Stimulated activated CD4-positive, alpha-beta T cell treated with anti-CD3 and anti-CD28 coated beads, TNF-alpha, amount 100 ng/mL, for 4 hours (primary cell): Measurements from ENCODE around the gene KRTAP10-10.
"Not testable (repeated sequence)": the region's sequence is repeated elsewhere in the genome, so short reads cannot be mapped to it uniquely, and the experiment has no call there.

Experiments used
- DNase-seq, 3 experiments: peaks; one replicate each; pipeline ENCODE4 v3.0.0-alpha.2; 2020; ENCODE audit warnings: low read depth in 3 of 3

The KRTAP10-10 gene

DNA sequence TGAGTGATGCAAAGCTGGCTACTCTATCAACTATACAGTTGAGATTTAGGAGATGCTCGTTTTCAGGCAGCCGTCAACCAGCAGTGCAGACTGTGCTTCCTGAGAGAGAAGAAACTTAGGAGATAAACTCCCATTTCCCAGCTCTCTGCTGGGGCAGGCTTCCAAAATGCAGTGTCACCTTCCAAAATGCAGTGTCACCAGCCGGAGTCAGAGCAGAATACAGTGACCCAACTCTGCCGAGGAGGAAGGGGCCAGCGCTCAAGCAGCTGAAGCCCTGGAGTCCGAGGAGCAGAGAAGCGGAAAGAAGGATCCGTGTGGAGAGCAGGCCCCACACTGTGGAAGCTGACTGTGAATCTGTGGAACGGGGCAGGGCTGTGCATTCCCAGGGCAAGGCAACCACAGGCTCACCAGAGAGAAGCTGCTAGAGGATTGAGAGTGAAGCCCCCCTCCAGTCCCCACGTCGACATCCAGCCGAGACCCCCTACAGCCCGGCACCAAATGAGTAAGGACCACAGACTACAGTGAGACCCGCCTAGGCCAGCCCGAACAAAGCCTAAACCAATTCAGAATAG is 45.5 kb downstream of the KRTAP10-10 start:
- DNase-seq: no peak

DNA sequence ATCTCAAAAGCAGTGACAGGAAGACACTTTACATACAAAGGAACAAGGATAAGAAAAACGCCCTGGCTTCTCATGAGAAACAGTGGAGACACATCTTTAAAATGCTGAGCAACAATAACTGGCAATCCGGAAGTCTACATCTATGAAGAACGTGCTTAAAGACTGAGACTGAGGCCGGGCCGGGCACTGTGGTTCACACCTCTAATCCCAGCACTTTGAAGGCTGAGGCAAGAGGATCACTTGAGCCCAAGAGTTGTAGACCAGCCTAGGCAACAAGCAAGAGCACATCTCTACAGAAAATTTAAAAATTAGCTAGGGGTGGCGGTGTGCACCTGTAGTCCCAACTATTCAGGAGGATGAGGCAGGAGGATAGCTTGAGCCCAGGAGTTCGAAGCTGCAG is 46.9 kb downstream of the KRTAP10-10 start:
- DNase-seq: no peak

DNA sequence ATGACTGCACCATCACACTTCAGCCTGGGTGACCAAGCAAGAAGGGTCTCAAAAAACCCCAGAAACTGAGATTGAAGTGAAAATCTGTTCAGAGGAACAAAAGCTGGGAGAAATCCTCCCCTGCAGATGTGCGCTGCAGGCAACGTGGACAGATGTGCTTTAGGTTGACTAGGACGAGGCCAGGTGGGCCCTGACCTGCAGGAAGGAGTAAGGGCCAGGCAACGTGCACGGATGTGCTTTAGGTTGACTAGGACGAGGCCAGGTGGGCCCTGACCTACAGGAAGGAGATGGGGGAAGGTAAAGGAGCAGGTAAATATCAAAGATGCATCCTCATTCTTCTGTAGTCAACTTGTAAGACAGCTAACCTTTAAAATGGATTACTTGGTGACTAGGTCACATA is 47.3 kb downstream of the KRTAP10-10 start:
- DNase-seq: no peak

DNA sequence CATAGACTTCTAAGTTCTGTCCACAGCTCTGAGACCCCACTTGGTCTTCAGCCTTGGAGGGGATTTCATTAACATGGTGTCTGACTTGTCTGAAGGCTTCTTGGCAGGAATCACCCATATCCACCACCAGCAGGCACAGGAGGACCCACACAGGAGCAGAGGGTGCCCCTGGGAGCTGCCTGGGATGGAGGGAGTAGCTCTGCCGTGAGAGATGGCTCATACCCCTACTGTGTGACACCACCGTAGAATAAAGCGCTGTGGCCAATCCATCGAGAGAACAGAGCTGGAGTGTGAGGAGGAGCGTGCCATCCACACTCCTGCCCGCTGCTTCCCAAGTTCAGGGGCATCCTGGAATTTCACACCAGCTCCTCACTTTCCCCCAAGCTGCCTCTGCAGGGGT is 47.9 kb downstream of the KRTAP10-10 start:
- not testable (repeated sequence) for DNase-seq

DNA sequence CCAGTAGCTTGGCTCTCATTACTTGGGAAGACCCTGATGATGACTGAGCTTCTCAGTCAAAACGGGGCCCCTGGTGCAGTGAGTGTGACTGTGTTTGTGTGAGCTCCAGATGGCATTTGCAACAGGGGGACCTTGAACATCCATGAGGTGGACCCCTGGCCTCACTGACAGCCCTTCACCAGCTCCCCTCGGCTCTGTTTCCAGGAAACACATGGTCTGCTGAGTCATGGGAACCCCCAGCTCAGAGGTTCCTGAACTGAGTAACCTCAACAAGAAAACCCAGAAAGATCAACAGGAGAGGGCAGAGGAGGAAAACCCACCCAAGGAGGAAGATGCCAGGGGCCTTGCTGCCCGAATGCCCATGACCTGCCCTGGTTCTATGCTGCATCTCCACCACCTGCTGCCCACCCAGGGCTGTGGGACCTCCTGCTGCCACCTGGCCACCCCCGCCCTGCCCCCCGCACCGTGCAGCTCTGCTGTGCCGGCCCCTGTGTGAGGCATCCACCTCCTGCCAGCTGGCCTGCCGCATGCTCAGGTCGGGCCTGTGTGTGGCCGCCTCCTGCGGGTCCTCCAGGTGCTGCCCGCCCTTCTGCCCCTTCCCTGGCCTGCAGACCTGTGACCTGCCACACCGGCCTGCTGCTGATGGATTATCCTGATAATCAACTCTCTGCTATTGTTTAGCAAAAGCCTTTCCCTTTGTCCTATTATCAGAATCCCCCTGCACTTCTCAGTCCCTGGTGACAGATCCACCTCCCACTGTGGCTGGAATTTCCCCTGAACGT is 49.0 kb downstream of the KRTAP10-10 start:
- DNase-seq: no peak

DNA sequence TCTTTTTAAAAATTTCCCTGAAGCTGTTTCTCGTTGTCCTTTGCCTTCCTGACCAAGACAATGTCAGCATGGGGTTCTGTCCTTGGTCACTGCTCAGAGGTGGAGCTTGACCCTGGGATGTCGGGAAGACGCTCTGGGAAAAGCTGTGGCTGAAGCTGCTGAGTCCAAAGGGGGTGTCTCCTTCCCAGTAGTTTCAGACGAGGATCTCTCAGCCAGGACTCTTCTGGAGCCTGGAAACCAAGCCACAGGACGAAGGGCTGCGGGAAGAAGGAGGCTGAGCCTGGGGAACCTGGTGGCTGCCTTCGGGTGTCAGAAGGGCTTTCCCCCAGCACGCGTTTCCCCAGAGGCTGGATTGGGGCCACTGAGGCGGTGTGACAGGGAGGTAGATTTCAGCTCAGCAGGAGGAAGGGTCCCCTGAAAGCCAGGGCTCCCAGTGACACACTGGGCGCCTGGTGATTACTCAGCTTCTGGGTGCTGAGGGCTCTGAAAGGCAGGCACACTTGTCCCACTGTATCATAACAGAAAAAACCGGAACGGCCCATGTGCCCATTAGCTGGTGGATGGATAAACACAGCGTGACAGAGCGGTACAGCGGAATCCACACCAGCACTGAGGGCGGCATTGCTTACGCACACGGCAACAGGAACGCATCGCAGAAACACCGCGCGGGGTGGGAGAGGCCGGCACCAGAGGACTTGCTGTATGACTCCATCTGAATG is 49.8 kb downstream of the KRTAP10-10 start:
- DNase-seq: no peak

DNA sequence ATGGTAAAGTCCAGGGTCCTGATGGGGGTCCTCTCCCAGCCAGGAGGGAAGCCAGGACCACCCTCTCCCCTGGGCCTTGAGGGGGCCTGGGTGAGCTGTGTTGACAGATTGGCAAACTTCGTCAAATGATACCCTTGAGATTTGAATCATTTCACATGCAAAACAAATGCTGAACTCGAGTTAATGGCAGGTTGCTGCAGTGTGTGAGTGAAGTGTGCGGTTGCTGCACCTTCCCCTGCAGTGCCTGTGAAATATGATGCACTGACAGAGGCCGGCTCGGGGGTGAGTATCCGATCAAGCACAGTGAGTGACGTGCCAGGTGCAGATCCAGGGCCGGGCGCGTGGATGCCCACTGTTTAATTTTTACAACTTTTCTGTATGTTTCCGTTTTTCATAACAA is 50.5 kb downstream of the KRTAP10-10 start:
- no peak for DNase-seq
